ENCODE results near the gene PTPN5. TPM values are rescaled to one million over a fixed set of nuclear protein-coding genes. Genes with fewer than 3 reads are reported as not detected.

The PTPN5 gene
- total RNA-seq, 1 experiment from 2014 or later: 1.4 TPM

GRCh38 chr11:18757811-18758210, 33.8 kb downstream of the PTPN5 start:
- Histone ChIP-seq H3K79me2 (ENCODE audit: insufficient read depth, low read length) (no peaks in the 10 kb centered on the region), H4K91ac (ENCODE audit: insufficient read length, low read depth, low read length) (no peak overlapping the region), H2BK120ac (ENCODE audit: low read depth, low read length, poor library complexity, severe bottlenecking) (no peak overlapping the region), H3K23ac (ENCODE audit: insufficient read length, low read depth, low read length) (no peak overlapping the region), H2BK12ac (ENCODE audit: insufficient read length, low read depth, low read length) (no peak overlapping the region), H3K4ac (ENCODE audit: low read depth, low read length) (no peak overlapping the region), H2BK5ac (ENCODE audit: insufficient read length, low read length) (no peak overlapping the region), H3K18ac (ENCODE audit: insufficient read length, low read depth, low read length) (no peak overlapping the region), H3K27me3 (ENCODE audit: insufficient read depth, low read length) (no peaks in the 10 kb centered on the region), H3K4me1 (ENCODE audit: insufficient read depth, low read length) (no peaks in the 10 kb centered on the region), H3K23me2 (ENCODE audit: insufficient read length, low read depth, low read length, poor library complexity, severe bottlenecking) (no peaks in the 10 kb centered on the region), H2AFZ (ENCODE audit: low read length) (no peak overlapping the region), H4K5ac (ENCODE audit: insufficient read length, low read depth, low read length) (no peak overlapping the region), H2BK15ac (ENCODE audit: low read depth, low read length) (no peak overlapping the region), H3K27ac (ENCODE audit: insufficient read length, low read depth, low read length) (no peak overlapping the region), H4K8ac (replicated peaks; ENCODE audit: insufficient read length, low read depth, low read length) (no peak overlapping the region), H3K4me2 (ENCODE audit: insufficient read depth, insufficient read length, low read length) (no peak overlapping the region), H3K9ac (ENCODE audit: extremely low read depth, insufficient read length, low read length) (no peak overlapping the region), H3T11ph (ENCODE audit: low read length) (no peak overlapping the region), H3K56ac (ENCODE audit: insufficient read length, low read depth, low read length) (no peak overlapping the region), H2AK5ac (ENCODE audit: insufficient read length, low read length) (no peak overlapping the region), H3K14ac (ENCODE audit: insufficient read depth, low read length) (no peak overlapping the region), H3K9me3 (ENCODE audit: control insufficient read depth, low read depth, low read length) (no peaks in the 10 kb centered on the region), H3K79me1 (ENCODE audit: insufficient read depth, low read depth, low read length, poor library complexity, severe bottlenecking) (no peaks in the 10 kb centered on the region), H2BK20ac (ENCODE audit: low read depth, low read length, poor library complexity, severe bottlenecking) (no peak overlapping the region), H4K20me1 (ENCODE audit: control insufficient read depth, insufficient read depth, insufficient read length) (no peaks in the 10 kb centered on the region)
- no peak for DNase-seq
- Mint-ChIP-seq H3K9me3 (no peaks in the 10 kb centered on the region), H3K4me1 (no peaks in the 10 kb centered on the region), H3K27ac (no peak overlapping the region), H3K36me3 (ENCODE audit: insufficient read depth in 1 of 3, low read depth in 3 of 3) (no peaks in the 10 kb centered on the region; a peak in 1 of 7 replicates), H3K4me3 (no peak overlapping the region), H3K27me3 (ENCODE audit: low read depth) (peaks cover 4% of the 10 kb centered on the region; the same call in 1 of the 2 replicates)
- WGBS (ENCODE audit: extremely low coverage, insufficient read length, low lambda C conversion rate): no CpG with 5 or more reads among the region's 3 CpGs
- TF ChIP-seq CTCF (conservative IDR thresholded peaks at IDR 0.05): no peak

Measured in H9 (cell line).